IMR-90 (cell line): ENCODE data around the gene AMTN. TPM values are rescaled to one million over a fixed set of nuclear protein-coding genes. Genes with fewer than 3 reads are reported as not detected.
A peak's percentile ranks its signal among the peaks of the same experiment; 100 is the strongest.

Experiments
- ATAC-seq: fragments of 200-7000 bp; cut with Tn5 transposase; 2 replicates; pipeline ENCODE4 v1.9.1; 2020; ENCODE audit warnings: low read depth, mild to moderate bottlenecking, moderate library complexity
- BruUV-seq: library from RNA; stranded (reverse); fragments of 400-500 nt; replicated peaks from 2 replicates; lab custom pipeline; 2021; lab: Mats Ljungman, UMichigan
- CTCF ChIA-PET: fragments of 300-600 bp; formaldehyde crosslinking; extraction: SDS; loops from one replicate; lab custom pipeline; 2021; ENCODE audit warnings: antibody characterized with exemption; lab: Yijun Ruan, JAX
- POLR2A ChIA-PET: fragments of 300-600 bp; sonication (Branson Sonifier 250); formaldehyde crosslinking; loops from one replicate; lab custom pipeline; 2022; ENCODE audit warnings: antibody characterized with exemption; ENCODE audit not compliant: unreplicated experiment; lab: Charles Lee
- DNase-seq: peaks from one replicate; pipeline ENCODE4 v3.0.0; 2013
- H2AFZ ChIP-seq: replicated peaks from 2 replicates; pipeline ENCODE3; 2013; ENCODE audit warnings: low read length, mild to moderate bottlenecking; ENCODE audit not compliant: poor library complexity
- H2AK5ac ChIP-seq: 2 replicates; pipeline ENCODE4 v1.6.1; 2013; ENCODE audit warnings: low read depth, low read length, inconsistent platforms
- H2AK9ac ChIP-seq: replicated peaks from 2 replicates; pipeline ENCODE3; 2013; ENCODE audit warnings: mild to moderate bottlenecking, low read depth, low read length, moderate library complexity; ENCODE audit not compliant: poor library complexity
- H2BK120ac ChIP-seq: 2 replicates; pipeline ENCODE4 v1.6.1; 2013; ENCODE audit warnings: low read depth, low read length, inconsistent platforms
- H2BK15ac ChIP-seq: 3 replicates; pipeline ENCODE4 v1.6.1; 2013; ENCODE audit warnings: low read depth, low read length, inconsistent platforms
- H2BK20ac ChIP-seq: 2 replicates; pipeline ENCODE4 v1.6.1; 2013; ENCODE audit warnings: low read depth, mild to moderate bottlenecking, inconsistent platforms, low read length, moderate library complexity
- H2BK5ac ChIP-seq: 2 replicates; pipeline ENCODE4 v1.6.1; 2013; ENCODE audit warnings: mild to moderate bottlenecking, low read depth, low read length, inconsistent platforms; ENCODE audit not compliant: poor library complexity, severe bottlenecking
- H3K14ac ChIP-seq: replicated peaks from 2 replicates; pipeline ENCODE4 v1.6.1; 2013; ENCODE audit warnings: low read depth, low read length, inconsistent platforms
- H3K18ac ChIP-seq: 2 replicates; pipeline ENCODE4 v1.6.1; 2013; ENCODE audit warnings: low read depth, low read length, control low read depth
- H3K23ac ChIP-seq: 2 replicates; pipeline ENCODE4 v1.6.1; 2013; ENCODE audit warnings: low read depth, low read length, inconsistent platforms
- H3K27ac ChIP-seq: 2 replicates; pipeline ENCODE4 v1.5.1; 2013; ENCODE audit warnings: mild to moderate bottlenecking, control low read depth, low read length; ENCODE audit not compliant: insufficient read depth
- H3K27me3 ChIP-seq: 2 replicates; pipeline ENCODE4 v1.6.1; 2013; ENCODE audit warnings: low read length; ENCODE audit not compliant: control insufficient read depth, insufficient read depth
- H3K36me3 ChIP-seq: 2 replicates; pipeline ENCODE4 v1.6.1; 2013; ENCODE audit warnings: low read length, mixed read lengths; ENCODE audit not compliant: control insufficient read depth, insufficient read depth
- H3K4ac ChIP-seq: 2 replicates; pipeline ENCODE4 v1.6.1; 2013; ENCODE audit warnings: low read depth, low read length, inconsistent platforms
- H3K4me1 ChIP-seq: 2 replicates; pipeline ENCODE4 v1.6.1; 2013; ENCODE audit warnings: low read length, mixed read lengths; ENCODE audit not compliant: control insufficient read depth, insufficient read depth
- H3K4me2 ChIP-seq: 2 replicates; pipeline ENCODE4 v1.6.1; 2013; ENCODE audit warnings: low read depth, mild to moderate bottlenecking, control low read depth, low read length, moderate library complexity
- H3K4me3 ChIP-seq: 2 replicates; pipeline ENCODE4 v1.5.1; 2013; ENCODE audit warnings: low read depth, mild to moderate bottlenecking, control low read depth, low read length, moderate library complexity; ENCODE audit not compliant: insufficient read depth
- H3K56ac ChIP-seq: 2 replicates; pipeline ENCODE4 v1.6.1; 2013; ENCODE audit warnings: low read length, inconsistent platforms; ENCODE audit not compliant: insufficient read depth; ENCODE audit errors: extremely low read depth
- H3K79me1 ChIP-seq, 2 experiments: 2 replicates each; pipeline ENCODE4 v1.6.1; 2013; ENCODE audit warnings: low read length in 2 of 2, inconsistent platforms in 1 of 2, low read depth in 1 of 2
- H3K9ac ChIP-seq: 2 replicates; pipeline ENCODE4 v1.6.1; 2013; ENCODE audit warnings: low read depth, low read length, control low read depth
- H3K9me1 ChIP-seq: 2 replicates; pipeline ENCODE4 v1.6.1; 2013; ENCODE audit warnings: low read length, inconsistent platforms; ENCODE audit not compliant: insufficient read depth
- H3K9me3 ChIP-seq: 2 replicates; pipeline ENCODE4 v1.6.1; 2013; ENCODE audit warnings: low read length; ENCODE audit not compliant: control insufficient read depth, insufficient read depth
- H4K20me1 ChIP-seq: 2 replicates; pipeline ENCODE4 v1.6.1; 2013; ENCODE audit warnings: low read length, inconsistent platforms; ENCODE audit not compliant: insufficient read depth
- H4K5ac ChIP-seq: 2 replicates; pipeline ENCODE4 v1.6.1; 2013; ENCODE audit warnings: mild to moderate bottlenecking, low read depth, low read length, control low read depth
- H4K8ac ChIP-seq, 2 experiments: 2 replicates each; pipeline ENCODE4 v1.6.1; 2013; ENCODE audit warnings: low read depth in 2 of 2, low read length in 2 of 2, control low read depth in 1 of 2, inconsistent platforms in 1 of 2
- H4K91ac ChIP-seq: 2 replicates; pipeline ENCODE4 v1.6.1; 2013; ENCODE audit warnings: low read depth, low read length, inconsistent platforms; ENCODE audit not compliant: insufficient read depth
- BHLHE40 ChIP-seq: fragments of 150-350 bp; IDR thresholded peaks from 2 replicates; pipeline ENCODE4 v1.6.1; 2016; ENCODE audit warnings: mild to moderate bottlenecking, low read depth, low read length
- CEBPB ChIP-seq: IDR thresholded peaks from 2 replicates; pipeline ENCODE4 v1.6.1; 2012; ENCODE audit warnings: low read depth, low read length, improper control_type of control experiment
- CHD1 ChIP-seq: IDR thresholded peaks from 2 replicates; pipeline ENCODE4 v1.6.1; 2012; ENCODE audit warnings: low read depth, low read length, improper control_type of control experiment
- CTCF ChIP-seq: conservative IDR thresholded peaks from 2 replicates; pipeline ENCODE4 v1.5.1; 2012; ENCODE audit warnings: mild to moderate bottlenecking, low read depth, low read length, improper control_type of control experiment
- FOS ChIP-seq: fragments of 150-350 bp; IDR thresholded peaks from 2 replicates; pipeline ENCODE4 v1.6.1; 2016; ENCODE audit warnings: low read depth, low read length
- MAFK ChIP-seq: IDR thresholded peaks from 2 replicates; pipeline ENCODE4 v1.6.1; 2012; ENCODE audit warnings: low read depth, low read length, improper control_type of control experiment
- MAZ ChIP-seq: IDR thresholded peaks from 2 replicates; pipeline ENCODE4 v1.6.1; 2012; ENCODE audit warnings: low read depth, mild to moderate bottlenecking, low read length, improper control_type of control experiment, moderate library complexity, borderline replicate concordance
- NFE2L2 ChIP-seq: fragments of 150-350 bp; IDR thresholded peaks from 2 replicates; pipeline ENCODE4 v1.6.1; 2016; ENCODE audit warnings: low read depth, mild to moderate bottlenecking, low read length
- RCOR1 ChIP-seq: IDR thresholded peaks from 2 replicates; pipeline ENCODE4 v1.6.1; 2012; ENCODE audit warnings: mild to moderate bottlenecking, low read length, improper control_type of control experiment; ENCODE audit not compliant: insufficient replicate concordance
- SMC3 ChIP-seq: fragments of 150-350 bp; IDR thresholded peaks from 2 replicates; pipeline ENCODE4 v1.6.1; 2016; ENCODE audit warnings: low read depth, mild to moderate bottlenecking, antibody characterized with exemption, low read length, moderate library complexity
- WGBS, 2 experiments: methylation state at CpG; one replicate each; pipeline versions ENCODE4 v1.1.5 to v1.1.7; 2013; ENCODE audit warnings: missing lambda C conversion rate in 2 of 2; ENCODE audit not compliant: insufficient read length in 1 of 2; ENCODE audit errors: extremely low coverage in 2 of 2; 5-methylcytosine and 5-hydroxymethylcytosine counted together
- dilution Hi-C: fragments of 300-500 bp; cut with HindIII; formaldehyde crosslinking; loops from one replicate; pipeline ENCODE4 v1.14.3; 2018; ENCODE audit warnings: low sequenced_read_pairs; ENCODE audit not compliant: unreplicated experiment
- in situ Hi-C: fragments of 300-500 bp; cut with MboI; formaldehyde crosslinking; loops from 3 replicates; pipeline ENCODE4 v1.14.3; 2019; ENCODE audit warnings: low sequenced_read_pairs, inconsistent platforms, mixed read lengths
- intact Hi-C: fragments of 100-400 bp; cut with micrococcal nuclease; formaldehyde crosslinking; loops from 2 replicates; pipeline ENCODE4 v1.10.0; 2022
- polyA plus RNA-seq, 3 experiments: library from polyadenylated mRNA; depleted of rRNA; stranded (reverse); fragments of >200 nt; gene quantifications; 2 replicates each; pipeline ENCODE4 v1.2.3, GENCODE V29; 2012; ENCODE audit warnings: low replicate concordance in 1 of 3
- total RNA-seq: library from RNA; depleted of rRNA; stranded (reverse); fragments of >200 nt; gene quantifications from 2 replicates; pipeline ENCODE4 v1.2.3, GENCODE V29; 2012
- TF ChIP-seq, protein P1 (sequence below): fragments of 150-350 bp; IDR thresholded peaks from 2 replicates; pipeline ENCODE4 v1.6.1; 2016; ENCODE audit warnings: low read depth, mild to moderate bottlenecking, low read length, moderate library complexity, borderline replicate concordance
- TF ChIP-seq, protein P2 (sequence below): fragments of 150-350 bp; IDR thresholded peaks from 2 replicates; pipeline ENCODE4 v1.6.1; 2017; ENCODE audit warnings: mild to moderate bottlenecking, antibody characterized with exemption, low read length, low read depth

The AMTN gene
- total and polyA plus RNA-seq, 2 of the 4 experiments (the other 2 are of a cell fraction) = not detected

DNA sequence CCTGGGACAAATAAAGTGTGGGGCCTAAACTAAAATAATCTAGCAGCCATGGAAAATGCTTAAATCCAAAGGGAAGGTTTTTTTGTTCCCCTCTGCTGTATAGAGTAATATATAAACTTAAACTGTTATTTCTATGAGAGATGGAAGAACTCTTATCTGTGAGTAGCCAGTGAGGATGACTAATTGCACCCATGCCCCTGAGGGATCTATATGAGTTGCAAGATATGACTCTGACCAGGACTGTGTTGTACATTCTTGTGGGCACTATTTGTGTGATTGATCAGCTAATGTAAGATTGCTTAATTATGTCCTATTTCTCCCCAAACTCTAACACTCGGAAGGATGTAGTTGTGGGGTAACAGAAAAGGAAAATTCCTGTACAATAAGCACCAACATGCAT, 38.5 kb downstream of the AMTN start:
- no peak overlapping the region for H2AK5ac ChIP-seq
- H4K91ac ChIP-seq = no peak overlapping the region
- H3K9ac ChIP-seq = no peak overlapping the region
- H3K23ac ChIP-seq = no peak overlapping the region
- H3K36me3 ChIP-seq = no peaks in the 10 kb centered on the region
- no peak overlapping the region for H3K56ac ChIP-seq
- H3K27me3 ChIP-seq = no peaks in the 10 kb centered on the region
- H3K79me1 ChIP-seq = no peaks in the 10 kb centered on the region
- no peaks in the 10 kb centered on the region for H3K4me1 ChIP-seq
- BruUV-seq = no TSS peak
- ChIA-PET CTCF (no interaction called here), POLR2A (no interaction called here)
- no peaks in the 10 kb centered on the region for H3K9me3 ChIP-seq
- H3K4me2 ChIP-seq = no peak overlapping the region
- no peak overlapping the region for H4K5ac ChIP-seq
- H3K4me3 ChIP-seq = no peak overlapping the region
- no peak overlapping the region for H2BK20ac ChIP-seq
- H2BK5ac ChIP-seq = no peak overlapping the region
- no peaks in the 10 kb centered on the region for H3K9me1 ChIP-seq
- no peak overlapping the region for H2BK15ac ChIP-seq
- H4K20me1 ChIP-seq = no peaks in the 10 kb centered on the region
- dilution Hi-C loops (no loop called here), in situ Hi-C loops (no loop called here), intact Hi-C loops (loop anchor here (5.0 kb wide), 1 partner anchor 660 kb away; no protein-coding TSS in a partner anchor)
- no peak overlapping the region for H3K4ac ChIP-seq
- no peak overlapping the region for H2BK120ac ChIP-seq
- WGBS, 2 experiments = no CpG with 5 or more reads among the region's 1 CpG
- no peak overlapping the region for H3K18ac ChIP-seq
- no peak overlapping the region for H3K14ac ChIP-seq
- no peak; the same call in 1 of the 2 replicates for ATAC-seq
- H3K27ac ChIP-seq = no peak overlapping the region
- H4K8ac ChIP-seq = no peak overlapping the region
- peak; percentile 3 for DNase-seq
- no peak overlapping the region for H2AK9ac ChIP-seq
- TF ChIP-seq MAZ = no peak
- TF ChIP-seq, protein P1, sequence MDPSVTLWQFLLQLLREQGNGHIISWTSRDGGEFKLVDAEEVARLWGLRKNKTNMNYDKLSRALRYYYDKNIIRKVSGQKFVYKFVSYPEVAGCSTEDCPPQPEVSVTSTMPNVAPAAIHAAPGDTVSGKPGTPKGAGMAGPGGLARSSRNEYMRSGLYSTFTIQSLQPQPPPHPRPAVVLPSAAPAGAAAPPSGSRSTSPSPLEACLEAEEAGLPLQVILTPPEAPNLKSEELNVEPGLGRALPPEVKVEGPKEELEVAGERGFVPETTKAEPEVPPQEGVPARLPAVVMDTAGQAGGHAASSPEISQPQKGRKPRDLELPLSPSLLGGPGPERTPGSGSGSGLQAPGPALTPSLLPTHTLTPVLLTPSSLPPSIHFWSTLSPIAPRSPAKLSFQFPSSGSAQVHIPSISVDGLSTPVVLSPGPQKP = no peak
- no peak for TF ChIP-seq NFE2L2
- TF ChIP-seq SMC3 = no peak
- TF ChIP-seq, protein P2, sequence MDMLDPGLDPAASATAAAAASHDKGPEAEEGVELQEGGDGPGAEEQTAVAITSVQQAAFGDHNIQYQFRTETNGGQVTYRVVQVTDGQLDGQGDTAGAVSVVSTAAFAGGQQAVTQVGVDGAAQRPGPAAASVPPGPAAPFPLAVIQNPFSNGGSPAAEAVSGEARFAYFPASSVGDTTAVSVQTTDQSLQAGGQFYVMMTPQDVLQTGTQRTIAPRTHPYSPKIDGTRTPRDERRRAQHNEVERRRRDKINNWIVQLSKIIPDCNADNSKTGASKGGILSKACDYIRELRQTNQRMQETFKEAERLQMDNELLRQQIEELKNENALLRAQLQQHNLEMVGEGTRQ = no peak
- no peak for TF ChIP-seq CHD1
- no peak for TF ChIP-seq RCOR1
- TF ChIP-seq FOS = no peak
- no peak for TF ChIP-seq CTCF
- no peak for TF ChIP-seq MAFK
- TF ChIP-seq CEBPB = no peak
- no peak for TF ChIP-seq BHLHE40
- no peak overlapping the region for H2AFZ ChIP-seq
